ENCODE results near the gene CXXC5.

The CXXC5 gene

DNA sequence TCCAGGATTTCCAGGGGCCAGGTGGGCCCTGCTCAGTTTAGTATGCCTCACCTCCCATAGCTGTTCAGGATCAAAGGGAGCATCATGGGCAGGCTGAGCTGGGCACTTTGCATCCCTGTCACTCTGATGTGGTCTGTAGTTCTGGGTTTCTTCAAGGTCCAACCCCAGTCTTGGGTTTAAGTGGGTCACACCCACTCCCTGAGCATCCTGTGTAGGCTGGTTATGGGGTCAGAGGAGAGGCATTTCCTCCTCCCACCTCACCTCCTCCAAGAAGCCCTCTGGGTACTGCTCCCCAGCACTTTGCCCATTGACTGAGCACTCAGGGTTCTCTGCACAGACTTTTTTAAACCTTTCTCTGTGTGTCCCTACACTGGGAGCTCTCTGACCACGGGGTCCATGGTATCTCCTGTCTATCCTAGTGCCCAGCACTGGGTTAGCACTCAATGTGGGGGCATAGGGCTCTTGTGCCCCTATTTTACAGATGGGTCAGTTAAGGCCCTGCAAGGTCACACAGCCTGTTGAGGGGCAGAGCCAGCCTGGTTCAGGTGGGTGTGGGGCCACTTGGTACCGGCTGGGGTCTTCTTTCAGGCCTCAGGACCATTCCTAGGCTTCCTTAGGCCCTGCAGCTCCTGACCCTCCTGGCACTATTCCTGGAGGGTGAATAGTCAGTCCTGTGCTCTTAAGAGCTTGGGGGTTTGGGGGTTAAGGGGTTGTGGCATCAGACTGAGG is 19.0 kb downstream of the CXXC5 start:
- no peak for DNase-seq

DNA sequence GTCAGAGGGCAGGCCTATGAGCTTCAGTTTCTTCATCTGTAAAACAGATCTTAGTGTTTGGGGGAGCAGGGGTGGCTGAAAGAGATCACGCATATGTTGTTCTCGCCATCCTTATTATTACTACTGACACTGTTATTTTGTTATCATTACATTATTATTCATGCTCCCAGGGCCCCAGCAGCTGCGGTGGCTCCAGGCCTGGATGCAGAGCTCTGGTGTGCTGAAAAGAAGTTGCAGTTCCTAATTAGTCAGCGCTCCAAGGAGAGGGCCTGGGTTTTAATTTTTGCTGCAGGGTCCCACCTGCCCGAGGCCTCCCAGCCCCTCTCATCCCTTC is 19.5 kb downstream of the CXXC5 start:
- peak; percentile 45 for DNase-seq

GRCh38 chr5:139668064-139668880 is 20.1 kb downstream of the CXXC5 start:
- peak; percentile 67 for DNase-seq

DNA sequence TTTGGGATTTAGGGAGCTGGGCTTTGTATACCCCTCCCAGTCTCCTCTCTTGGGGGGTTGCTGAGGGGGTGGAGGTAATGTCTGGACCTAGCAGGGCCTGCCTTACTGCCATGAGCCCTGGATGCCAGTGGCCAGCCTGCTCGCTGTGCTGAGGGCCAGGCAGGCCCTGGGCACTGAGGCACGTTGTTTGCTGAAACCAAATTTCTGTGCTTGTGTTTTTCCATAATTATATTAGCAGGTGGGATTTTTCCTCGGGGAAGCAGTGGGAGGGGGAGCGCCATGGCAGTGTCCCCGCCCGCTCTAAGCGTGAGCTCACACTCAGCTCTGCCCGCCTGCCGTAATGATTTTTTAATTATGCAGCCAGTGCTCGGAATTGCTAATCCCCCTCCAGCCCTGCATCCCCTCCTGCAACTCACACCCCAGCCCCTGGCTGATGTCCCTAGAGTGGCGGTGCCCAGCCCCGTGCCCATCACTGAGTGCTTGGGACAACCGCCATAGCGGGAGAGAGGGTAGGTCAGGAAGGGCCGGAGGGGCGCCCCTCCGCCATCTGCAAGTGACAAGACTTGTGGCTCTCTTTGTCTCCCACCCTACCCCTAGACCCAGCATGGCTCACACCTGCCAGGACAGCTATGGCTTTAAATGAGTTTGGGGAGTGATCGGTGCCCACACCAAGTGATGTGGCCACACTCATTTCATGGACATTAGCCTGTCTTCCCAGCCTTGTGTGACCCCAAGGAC is 20.9 kb downstream of the CXXC5 start:
- DNase-seq: no peak

- peak; percentile 90 for DNase-seq
Measured at GRCh38 chr5:139669662-139670368, 21.7 kb downstream of the CXXC5 start.

DNA sequence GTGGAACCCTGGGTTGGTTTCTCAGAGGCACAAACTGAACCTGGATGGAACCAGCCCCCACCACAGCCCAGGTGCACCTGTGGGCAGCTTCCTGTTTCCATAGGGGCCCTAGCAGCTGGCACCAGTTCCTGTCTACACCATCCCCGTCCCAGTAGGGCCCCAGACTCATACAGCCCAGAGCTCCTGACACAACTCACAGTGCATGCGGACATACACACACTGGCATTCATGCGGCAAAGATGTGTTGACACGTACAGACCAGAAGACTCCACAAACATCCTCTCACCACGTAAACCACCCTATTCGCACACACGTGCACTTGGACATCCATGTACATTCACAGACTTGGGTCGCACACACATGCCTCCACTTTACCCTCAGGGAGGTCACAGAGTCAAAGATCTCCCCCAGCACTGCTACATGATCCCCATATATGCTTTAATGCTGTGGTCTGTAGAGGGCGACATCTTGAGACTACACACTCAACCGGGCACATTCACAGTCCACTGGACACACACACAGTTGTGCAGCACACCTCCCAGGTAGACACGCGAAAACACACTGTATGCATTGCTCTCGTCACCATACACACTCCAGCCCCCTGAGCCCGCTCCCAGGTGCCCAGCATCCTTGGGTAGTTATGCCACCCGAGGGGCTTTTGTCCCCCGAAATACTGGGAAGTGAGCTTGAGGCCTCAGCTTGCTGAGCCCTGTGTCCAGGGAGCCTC is 22.4 kb downstream of the CXXC5 start:
- DNase-seq: peak; percentile 98

GRCh38 chr5:139671096-139671841 is 23.1 kb downstream of the CXXC5 start:
- DNase-seq: peak; percentile 54

DNA sequence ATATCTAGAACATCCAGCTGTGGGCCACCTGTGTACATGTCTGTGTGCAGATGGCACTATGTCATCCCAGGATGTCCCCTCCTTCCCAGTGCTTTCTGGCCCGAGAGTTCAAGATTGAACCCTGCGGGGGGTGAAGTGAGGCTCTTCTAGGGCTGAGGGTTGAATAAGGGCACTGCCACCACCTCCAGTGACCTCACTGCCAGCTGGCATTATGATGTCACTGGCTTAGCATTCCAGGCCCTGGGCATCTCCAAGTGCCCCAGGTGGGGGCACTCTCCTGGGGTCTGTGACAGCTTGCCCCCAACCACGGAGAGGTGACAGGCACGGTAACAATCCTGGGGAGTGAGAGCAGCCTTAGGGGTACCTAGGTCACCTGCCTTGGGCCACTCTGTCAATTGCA is 27.1 kb downstream of the CXXC5 start:
- no peak for DNase-seq

DNA sequence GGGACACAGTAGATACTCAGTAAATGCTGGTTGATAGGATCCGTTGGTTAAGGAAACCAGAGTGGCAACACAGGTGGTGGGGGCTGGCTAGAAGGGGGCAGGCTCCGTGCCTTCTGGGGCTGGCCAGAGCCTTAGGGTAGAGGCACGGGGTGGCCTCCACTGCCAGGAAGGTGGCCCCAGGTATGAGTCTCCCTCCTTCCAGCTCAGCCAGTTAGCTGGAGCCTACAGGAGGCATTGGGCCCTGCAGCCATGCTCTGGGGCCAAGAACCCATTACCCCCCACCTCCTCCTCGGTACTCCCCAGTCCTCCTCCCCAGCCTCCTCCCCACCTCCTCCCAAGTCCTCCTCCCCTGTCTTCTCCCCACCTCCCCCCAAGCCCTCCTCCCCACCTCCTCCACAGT is 27.7 kb downstream of the CXXC5 start:
- no peak for DNase-seq

DNA sequence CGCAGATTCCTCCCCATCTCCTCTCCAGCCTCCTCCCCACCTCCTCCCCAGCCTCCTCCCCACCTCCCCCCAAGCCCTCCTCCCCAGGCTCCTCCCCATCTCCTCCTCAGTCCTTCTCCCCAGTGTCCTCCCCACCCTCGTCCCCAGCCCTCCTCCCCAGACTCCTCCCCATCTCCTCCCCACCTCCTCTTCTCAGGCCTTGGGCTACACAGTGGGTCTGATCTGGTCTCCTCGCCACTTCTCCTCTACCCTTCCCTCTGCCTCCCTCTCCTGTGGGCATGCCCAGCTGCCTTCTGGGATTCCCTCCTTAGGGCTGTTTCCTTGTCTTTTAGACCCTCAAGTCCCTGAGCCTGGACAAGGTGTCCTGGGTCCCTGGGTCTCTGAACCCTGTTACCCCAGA is 28.3 kb downstream of the CXXC5 start:
- no peak for DNase-seq

DNA sequence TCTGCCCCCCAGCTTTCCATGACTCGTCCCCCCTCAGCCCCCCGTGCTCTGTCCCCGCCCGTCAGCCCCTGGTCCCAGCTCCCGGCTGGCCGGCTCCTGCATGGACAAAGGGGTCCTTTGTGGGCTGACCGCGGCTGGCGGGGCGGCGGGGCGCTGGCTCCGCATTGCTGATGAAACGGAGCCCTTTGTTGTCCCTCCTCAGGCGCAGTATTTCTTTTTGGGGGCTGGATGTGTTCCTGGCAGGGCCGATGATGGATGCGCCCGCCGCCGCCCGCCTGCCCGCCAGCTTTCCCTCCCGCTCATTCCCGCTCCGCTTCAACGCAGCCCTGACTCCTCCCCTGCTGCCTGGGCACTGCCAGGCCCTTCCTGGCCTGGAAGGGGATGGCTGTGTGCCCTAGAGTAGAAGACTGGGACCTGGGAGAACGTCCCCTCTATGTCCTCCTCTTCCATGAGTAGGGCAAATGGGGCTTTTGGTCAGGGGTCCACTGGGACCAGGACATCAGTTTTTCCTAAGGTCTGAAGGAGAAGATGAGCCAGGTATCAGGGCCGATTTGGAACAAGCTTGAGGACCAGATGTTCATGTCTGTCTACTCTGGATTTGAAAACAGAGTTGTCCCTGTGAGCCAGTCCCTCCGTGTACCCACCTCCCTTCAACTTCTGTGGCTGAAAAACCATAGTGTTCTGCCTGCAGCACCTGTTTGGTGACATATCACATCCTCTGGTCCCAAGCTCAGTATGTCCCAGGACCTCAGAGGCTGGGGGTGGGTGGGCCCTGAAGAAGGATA is 29.0 kb downstream of the CXXC5 start:
- no peak for DNase-seq

DNA sequence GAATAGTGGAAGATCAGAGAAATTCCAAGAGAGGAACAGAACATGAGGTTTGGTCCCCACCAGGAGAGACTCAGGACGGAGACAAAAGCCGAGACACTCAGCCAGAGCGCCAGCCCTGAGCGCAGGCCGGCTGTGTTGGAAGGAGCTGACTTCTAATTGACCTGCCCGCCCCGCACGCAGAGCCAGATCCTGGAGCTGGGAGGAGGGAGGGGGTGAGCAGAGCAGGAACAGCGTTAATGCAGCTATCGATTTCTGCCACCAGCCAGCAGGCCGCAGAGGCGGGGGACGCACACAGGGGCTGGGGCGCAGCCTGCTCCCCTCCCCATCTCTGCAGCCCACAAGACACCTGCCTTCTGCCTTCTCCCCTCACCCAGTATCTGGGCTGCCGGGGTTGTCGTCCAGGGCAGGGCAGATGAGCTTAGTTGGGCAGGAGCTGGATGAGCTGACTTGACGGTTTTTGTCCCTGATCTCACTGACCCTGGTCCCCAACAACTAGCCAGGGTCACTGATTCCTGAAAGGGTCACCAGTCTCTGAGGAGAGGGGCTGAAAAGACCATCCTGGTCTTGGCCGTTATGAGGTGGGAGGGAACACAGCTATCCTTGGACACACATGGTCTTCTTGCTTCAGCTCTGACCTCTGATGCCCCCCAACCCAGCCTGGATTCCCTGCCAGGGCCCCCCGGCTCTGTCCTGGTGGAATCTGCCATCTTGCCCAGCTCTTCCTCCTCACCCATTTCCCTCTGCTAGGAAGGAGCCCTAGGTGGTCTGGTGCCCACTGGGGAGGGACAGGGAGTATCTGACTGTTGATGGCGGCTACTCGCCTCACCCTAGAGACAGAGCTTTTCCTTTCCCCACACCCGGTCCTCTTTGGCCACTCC is 29.8 kb downstream of the CXXC5 start:
- no peak for DNase-seq

DNA sequence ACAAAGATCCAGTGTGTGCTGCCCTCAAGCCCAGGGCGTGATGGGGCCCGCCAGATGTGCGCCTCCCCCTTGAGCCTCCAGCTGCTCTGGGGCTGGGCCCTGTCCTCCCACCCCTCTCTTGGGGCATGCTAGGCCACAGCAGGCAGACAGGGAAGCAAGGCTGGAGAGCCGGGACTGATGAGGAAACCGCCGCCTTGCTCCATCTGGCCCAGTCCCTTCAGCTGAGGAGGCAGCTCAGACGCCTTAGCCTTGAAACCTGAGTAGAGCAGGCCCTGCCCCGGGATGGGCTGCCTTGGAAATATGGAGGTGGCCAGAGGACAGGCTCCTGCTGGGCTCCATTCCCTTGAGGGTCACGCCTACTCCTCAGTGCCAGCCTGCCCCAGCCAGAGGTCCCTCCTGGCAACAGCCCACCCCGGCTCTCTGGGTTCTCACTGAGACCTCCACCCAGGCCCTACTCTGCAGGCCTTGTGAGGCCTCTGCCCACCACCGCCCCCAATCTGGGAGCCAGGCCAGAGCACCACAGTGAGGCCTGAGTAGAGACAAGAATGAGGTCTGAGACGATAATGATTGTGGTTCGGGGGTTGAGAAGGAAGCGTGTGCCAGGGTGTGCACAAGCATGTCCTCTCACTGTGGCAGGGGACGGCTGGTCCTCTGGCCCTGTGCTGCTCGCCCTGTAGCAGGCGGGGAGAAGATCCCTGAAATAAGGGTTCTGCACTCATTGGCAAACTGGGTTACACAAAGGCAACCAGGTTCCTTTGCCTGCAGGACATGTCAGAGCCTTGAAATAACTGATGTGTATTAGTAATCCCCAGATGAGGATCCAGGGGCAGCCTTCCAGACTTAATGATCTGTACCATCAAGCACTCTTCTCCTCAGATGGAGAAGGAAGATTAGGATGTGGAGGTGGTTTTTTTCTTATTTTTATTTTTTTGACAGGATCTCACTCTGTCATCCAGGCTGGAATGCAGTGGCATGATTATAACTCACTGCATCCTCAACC is 30.9 kb downstream of the CXXC5 start:
- DNase-seq: no peak

DNA sequence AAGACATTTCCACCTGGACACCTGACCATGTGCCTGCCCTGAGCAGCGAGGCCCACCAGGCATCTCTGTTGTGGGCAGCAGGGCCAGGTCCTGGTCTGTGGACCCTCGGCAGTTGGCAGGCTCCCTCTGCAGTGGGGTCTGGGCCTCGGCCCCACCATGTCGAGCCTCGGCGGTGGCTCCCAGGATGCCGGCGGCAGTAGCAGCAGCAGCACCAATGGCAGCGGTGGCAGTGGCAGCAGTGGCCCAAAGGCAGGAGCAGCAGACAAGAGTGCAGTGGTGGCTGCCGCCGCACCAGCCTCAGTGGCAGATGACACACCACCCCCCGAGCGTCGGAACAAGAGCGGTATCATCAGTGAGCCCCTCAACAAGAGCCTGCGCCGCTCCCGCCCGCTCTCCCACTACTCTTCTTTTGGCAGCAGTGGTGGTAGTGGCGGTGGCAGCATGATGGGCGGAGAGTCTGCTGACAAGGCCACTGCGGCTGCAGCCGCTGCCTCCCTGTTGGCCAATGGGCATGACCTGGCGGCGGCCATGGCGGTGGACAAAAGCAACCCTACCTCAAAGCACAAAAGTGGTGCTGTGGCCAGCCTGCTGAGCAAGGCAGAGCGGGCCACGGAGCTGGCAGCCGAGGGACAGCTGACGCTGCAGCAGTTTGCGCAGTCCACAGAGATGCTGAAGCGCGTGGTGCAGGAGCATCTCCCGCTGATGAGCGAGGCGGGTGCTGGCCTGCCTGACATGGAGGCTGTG is 32.4 kb downstream of the CXXC5 start:
- no peak for DNase-seq

GRCh38 chr5:139681112-139681458 is 32.9 kb downstream of the CXXC5 start:
- DNase-seq: no peak

DNA sequence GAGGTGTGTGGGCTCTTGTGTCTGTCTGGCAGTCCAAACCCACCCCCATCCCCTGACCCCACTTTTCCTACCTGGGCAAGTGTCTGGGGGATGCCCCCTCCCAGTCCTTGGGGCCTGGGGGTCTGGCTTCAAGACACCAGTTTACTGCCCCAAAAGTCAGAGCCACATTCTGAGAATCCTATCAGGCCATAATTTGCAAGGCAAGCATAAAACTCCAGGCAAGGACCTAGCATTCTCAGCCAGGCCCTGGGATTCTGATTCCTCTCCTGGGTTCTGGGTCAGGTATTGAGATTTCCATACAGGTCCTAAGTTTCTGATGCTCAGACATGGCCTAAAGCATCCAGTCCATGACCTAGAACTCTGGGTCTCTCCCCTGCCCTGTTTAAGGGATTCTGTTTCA is 33.3 kb downstream of the CXXC5 start:
- no peak for DNase-seq

GRCh38 chr5:139682016-139682975 is 34.1 kb downstream of the CXXC5 start:
- DNase-seq: no peak
